GM13976 (cell line): ENCODE data around the gene IPO13.

Experiments
- DNase-seq: peaks from one replicate; pipeline ENCODE4 v3.0.0; 2012; ENCODE audit warnings: low spot score
- CTCF ChIP-seq: IDR thresholded peaks from 2 replicates; pipeline ENCODE4 v1.5.1; 2012; ENCODE audit warnings: borderline replicate concordance, mild to moderate bottlenecking; ENCODE audit not compliant: insufficient read depth; ENCODE audit errors: extremely low read depth, missing control alignments, control extremely low read depth
- in situ Hi-C: fragments of 300-500 bp; cut with MboI; formaldehyde crosslinking; loops from one replicate; pipeline ENCODE4 v1.12.0; 2022; ENCODE audit warnings: low sequenced_read_pairs, mixed read lengths, inconsistent platforms; ENCODE audit not compliant: unreplicated experiment

The IPO13 gene

DNA sequence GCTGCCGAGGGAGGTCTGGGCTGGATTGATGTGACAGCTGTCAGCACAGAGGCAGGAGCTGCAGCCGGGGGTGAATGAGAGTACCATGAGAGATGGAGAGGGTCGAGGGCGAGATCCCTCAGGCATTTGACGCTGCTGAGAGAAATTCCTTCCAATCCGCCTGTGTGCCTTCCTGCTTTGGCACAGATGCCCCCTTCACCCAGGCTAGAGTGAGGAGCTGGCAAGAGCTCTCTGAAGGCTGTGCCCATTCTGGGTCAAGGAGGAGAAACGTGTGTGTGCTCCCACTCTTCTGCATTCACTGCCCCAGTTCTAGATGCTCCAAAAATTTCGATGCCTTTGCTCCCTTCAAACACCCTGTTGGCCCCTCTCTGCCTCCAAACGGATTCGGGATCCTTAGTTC, 8.4 kb upstream of the IPO13 start:
- in situ Hi-C loops = loop anchor here (10.0 to 25.0 kb wide), 3 partner anchors 174 to 701 kb away; partner anchors contain the start of gene PTPRF
- DNase-seq = no peak
- no peak for TF ChIP-seq CTCF

DNA sequence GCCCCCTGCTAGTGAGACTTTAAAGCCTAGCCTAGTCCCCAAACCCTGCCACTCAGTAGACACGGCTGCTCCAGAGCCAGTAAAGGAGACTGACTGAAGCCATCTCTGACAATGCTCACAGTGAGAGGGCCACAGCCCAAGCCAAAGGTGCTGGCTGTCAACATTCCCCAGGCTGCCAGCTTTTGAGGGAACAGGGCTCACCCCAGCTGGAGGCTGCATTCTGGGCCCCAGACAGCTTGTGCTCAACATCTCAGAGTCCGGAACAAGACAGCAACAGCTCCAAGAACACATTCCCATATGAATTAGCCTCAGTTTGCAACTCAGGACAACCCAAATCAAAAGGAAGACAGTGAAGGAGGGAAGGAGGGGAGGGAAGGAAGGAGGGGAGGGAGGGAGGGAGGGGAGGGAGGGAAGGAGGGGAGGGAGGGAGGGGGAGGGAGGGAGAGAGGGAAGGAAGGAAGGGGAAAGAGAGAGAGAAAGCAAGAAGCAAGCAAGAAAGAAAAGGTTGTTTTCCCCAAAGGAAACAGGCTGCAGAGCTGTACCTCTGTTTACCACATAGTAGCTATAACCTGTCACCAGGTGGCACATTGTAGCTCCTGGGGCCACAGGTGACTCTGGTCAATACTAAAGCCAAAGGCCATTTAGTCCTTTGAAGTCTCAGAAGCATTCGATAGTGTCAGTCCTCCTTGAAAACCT, 7.7 kb upstream of the IPO13 start:
- in situ Hi-C loops = loop anchor here (10.0 to 25.0 kb wide), 3 partner anchors 174 to 702 kb away; partner anchors contain the start of gene PTPRF
- DNase-seq = no peak
- no peak for TF ChIP-seq CTCF

DNA sequence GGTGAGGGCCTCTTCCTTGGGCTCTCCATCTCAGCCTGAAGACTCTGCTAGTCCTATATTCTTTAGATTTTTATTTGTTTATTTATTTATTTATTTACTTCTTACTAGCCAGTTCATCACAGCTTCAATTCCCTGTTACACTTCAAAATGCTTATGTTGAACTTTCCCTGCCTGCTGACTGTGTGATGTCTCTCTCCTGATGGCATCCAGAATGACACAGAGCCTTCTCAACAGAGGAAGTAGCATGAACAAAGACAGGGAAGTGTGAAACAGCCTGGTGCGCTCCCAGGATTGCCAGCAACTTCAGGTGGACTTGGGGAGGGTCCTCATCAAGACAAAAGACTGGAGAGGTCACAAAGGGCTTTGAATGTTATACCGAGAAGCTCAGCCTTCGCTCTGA, 4.3 kb upstream of the IPO13 start:
- TF ChIP-seq CTCF = no peak
- in situ Hi-C loops = loop anchor here (25.0 kb wide), 2 partner anchors 405 to 705 kb away; partner anchors contain the start of gene PTPRF
- no peak for DNase-seq

GRCh38 chr1:43944860-43945259, 1.9 kb upstream of the IPO13 start:
- TF ChIP-seq CTCF = no peak
- no peak for DNase-seq
- in situ Hi-C loops = loop anchor here (25.0 kb wide), 2 partner anchors 408 to 708 kb away; partner anchors contain the start of gene PTPRF

DNA sequence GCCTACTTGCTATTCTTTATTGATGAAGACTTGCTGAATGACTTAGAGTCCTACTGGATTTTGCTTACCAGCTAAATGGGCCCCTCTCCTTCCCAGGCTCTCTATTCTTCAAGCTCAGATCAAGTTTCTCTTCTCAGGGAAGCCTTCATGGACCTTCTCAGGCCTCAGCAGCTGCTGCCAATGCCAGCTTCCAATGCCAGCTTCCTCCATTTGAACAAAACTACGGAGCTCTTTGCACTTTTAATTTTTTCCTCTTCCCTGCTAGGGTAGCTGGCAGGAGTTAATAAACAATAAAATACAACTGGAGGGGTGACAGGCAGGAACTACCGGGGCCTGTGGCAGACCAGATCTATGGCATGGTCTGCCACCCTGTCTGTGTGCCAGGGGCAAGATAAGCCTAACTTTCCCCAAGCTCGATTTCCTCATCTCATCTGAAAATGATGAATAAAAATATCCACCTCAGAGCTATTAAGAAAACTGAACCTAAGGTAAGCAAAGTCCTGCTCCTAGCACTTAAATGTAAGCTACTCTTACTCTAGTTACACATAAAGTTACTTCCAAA, 995 bp upstream of the IPO13 start:
- TF ChIP-seq CTCF = no peak
- no peak for DNase-seq
- in situ Hi-C loops = loop anchor here (25.0 kb wide), 2 partner anchors 408 to 708 kb away; partner anchors contain the start of gene PTPRF

- no peak for TF ChIP-seq CTCF
- in situ Hi-C loops = loop anchor here (25.0 kb wide), 2 partner anchors 410 to 710 kb away; partner anchors contain the start of gene PTPRF
- no peak for DNase-seq
Measured at GRCh38 chr1:43947061-43947873, 517 bp downstream of the IPO13 start.
